Tibial artery (tissue), 4 donors: Measurements from ENCODE around the gene KRTAP5-2.
A peak's percentile ranks its signal among the peaks of the same experiment; 100 is the strongest.

Experiments used
- DNase-seq, 2 donors: peaks; one replicate each; pipeline ENCODE4 v3.0.0-alpha.2; 2019
- H3K27ac ChIP-seq, 2 donors: fragments of 200-600 bp; sonication (generic) in 1 of 2; 1 replicate in 1 of 2; 2 replicates in 1 of 2; pipeline ENCODE4 v1.5.1; 2018 to 2019; ENCODE audit warnings: mild to moderate bottlenecking in 1 of 2
- H3K27me3 ChIP-seq, 2 donors: fragments of 200-600 bp; sonication (generic) in 1 of 2; one replicate each; pipeline versions ENCODE4 v1.5.1 to v1.6.0; 2016 to 2019
- H3K36me3 ChIP-seq, 3 donors: fragments of 200-600 bp; sonication (generic) in 2 of 3; one replicate each; pipeline ENCODE4 v1.5.1; 2016 to 2019; ENCODE audit warnings: mild to moderate bottlenecking in 2 of 3
- H3K4me1 ChIP-seq, 4 donors: fragments of 200-600 bp; sonication (generic) in 2 of 4; 1 replicate in 3 of 4; 2 replicates in 1 of 4; pipeline ENCODE4 v1.5.1; 2016 to 2019
- H3K4me3 ChIP-seq, 2 donors: fragments of 200-600 bp; sonication (generic) in 1 of 2; 1 replicate in 1 of 2; 2 replicates in 1 of 2; pipeline ENCODE4 v1.5.1; 2018 to 2019; ENCODE audit warnings: mild to moderate bottlenecking in 2 of 2
- H3K9me3 ChIP-seq, 3 donors: fragments of 200-600 bp; sonication (generic) in 1 of 3; one replicate each; pipeline ENCODE4 v1.5.1; 2016 to 2019
- CTCF ChIP-seq, 2 experiments: fragments of 200-600 bp in 1 of 2; fragments of 450-650 bp in 1 of 2; IDR thresholded peaks; one replicate each; pipeline ENCODE4 v1.5.1; 2017 to 2019; ENCODE audit warnings: antibody characterized with exemption in 2 of 2, mild to moderate bottlenecking in 1 of 2, moderate library complexity in 1 of 2
- intact Hi-C: fragments of 100-400 bp; cut with DNase I; formaldehyde crosslinking; loops from one replicate; pipeline ENCODE4 v1.15.0; 2023; ENCODE audit warnings: low total_unique reads

Gene KRTAP5-2

DNA sequence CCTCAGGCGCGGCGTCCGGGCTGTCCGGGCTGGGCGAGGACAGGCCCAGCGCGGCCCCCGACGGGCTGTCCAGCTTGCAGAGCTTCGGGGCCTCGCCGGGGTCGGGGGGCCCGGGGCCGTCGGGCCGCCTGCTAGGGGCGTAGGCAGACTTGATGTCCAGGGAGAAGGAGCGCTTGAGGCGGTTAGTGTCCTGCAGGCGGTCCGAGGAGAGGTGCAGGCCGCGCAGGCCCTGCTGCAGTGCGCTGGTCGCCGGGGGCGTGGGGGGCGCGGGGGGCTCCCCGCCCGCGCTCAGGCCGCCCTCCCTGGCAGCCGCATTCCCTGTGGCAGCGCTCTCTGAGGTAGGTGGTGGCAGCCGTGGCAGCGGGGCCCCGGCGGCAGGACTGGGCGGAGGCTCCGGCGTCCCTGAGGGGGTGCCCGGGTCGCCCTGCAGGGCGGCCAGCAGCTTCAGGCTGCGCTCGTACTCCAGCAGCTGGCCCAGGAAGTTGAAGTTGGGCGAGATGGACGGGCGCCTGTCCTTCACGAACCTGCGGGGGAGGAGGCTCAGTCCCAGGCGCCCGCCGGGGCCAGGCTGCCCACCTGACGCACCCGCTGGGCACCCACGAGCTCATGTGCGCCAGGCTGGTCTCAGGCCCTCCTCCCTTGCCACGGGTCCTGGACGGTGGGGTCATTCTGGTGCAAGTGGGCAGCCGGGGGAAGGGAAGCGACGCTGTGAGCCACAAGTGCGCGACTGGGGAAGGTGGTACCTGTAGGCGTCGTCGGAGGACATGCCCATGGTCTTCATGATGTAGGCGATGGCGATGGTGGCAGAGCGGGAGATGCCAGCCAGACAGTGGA, 40.8 kb downstream of the KRTAP5-2 start:
- Histone ChIP-seq H3K27ac (peak overlapping the region; percentile 92 to 94), H3K4me3 (peak overlapping the region; percentile 15 to 41), H3K27me3 (no peaks in the 10 kb centered on the region), H3K4me1 (peaks cover 5 to 75% (median 62%) of the 10 kb centered on the region in 4 donors), H3K36me3 (peaks cover 10 to 41% (median 39%) of the 10 kb centered on the region in 3 donors), H3K9me3 (no peaks in the 10 kb centered on the region)
- no peak for TF ChIP-seq CTCF (IDR thresholded peaks at IDR 0.05)
- intact Hi-C loops, result no loop called here
- DNase-seq, result peak in 1 of 2 donors; percentile 72

- Histone ChIP-seq H3K27me3 (no peaks in the 10 kb centered on the region), H3K9me3 (no peaks in the 10 kb centered on the region), H3K4me3 (no peak overlapping the region), H3K4me1 (peaks cover 5 to 79% (median 65%) of the 10 kb centered on the region in 4 donors), H3K27ac (peak overlapping the region in 1 of 2 donors; percentile 50), H3K36me3 (peaks cover 10 to 32% (median 31%) of the 10 kb centered on the region in 3 donors)
- intact Hi-C loops, result no loop called here
- TF ChIP-seq CTCF (IDR thresholded peaks at IDR 0.05), result no peak
- DNase-seq, result no peak
Observed at GRCh38 chr11:1556278-1556902, 41.7 kb downstream of the KRTAP5-2 start.

- Histone ChIP-seq H3K27ac (peak overlapping the region in 1 of 2 donors; percentile 50), H3K4me3 (no peak overlapping the region), H3K4me1 (peaks cover 5 to 77% (median 65%) of the 10 kb centered on the region in 4 donors), H3K9me3 (no peaks in the 10 kb centered on the region), H3K36me3 (peaks cover 7 to 26% (median 24%) of the 10 kb centered on the region in 3 donors), H3K27me3 (no peaks in the 10 kb centered on the region)
- TF ChIP-seq CTCF (IDR thresholded peaks at IDR 0.05), result no peak
- DNase-seq, result peak in 1 of 2 donors; percentile 13
- intact Hi-C loops, result no loop called here
Observed at GRCh38 chr11:1555713-1556153, 42.4 kb downstream of the KRTAP5-2 start.

- peaks cover 3 to 71% (median 60%) of the 10 kb centered on the region in 4 donors for H3K4me1 ChIP-seq
- TF ChIP-seq CTCF (IDR thresholded peaks at IDR 0.05), result no peak
- peaks cover 7 to 20% (median 19%) of the 10 kb centered on the region in 3 donors for H3K36me3 ChIP-seq
- H3K27ac ChIP-seq, result peak overlapping the region in 1 of 2 donors; percentile 50
- intact Hi-C loops, result no loop called here
- H3K9me3 ChIP-seq, result no peaks in the 10 kb centered on the region
- no peaks in the 10 kb centered on the region for H3K27me3 ChIP-seq
- no peak overlapping the region for H3K4me3 ChIP-seq
- no peak for DNase-seq
Observed at GRCh38 chr11:1554981-1555712, 42.9 kb downstream of the KRTAP5-2 start.

- Histone ChIP-seq H3K4me1 (peaks cover 0 to 65% (median 50%) of the 10 kb centered on the region in 4 donors), H3K27ac (peak overlapping the region; percentile 42 to 67), H3K9me3 (no peaks in the 10 kb centered on the region), H3K4me3 (no peak overlapping the region), H3K27me3 (no peaks in the 10 kb centered on the region), H3K36me3 (peaks cover 7 to 19% (median 19%) of the 10 kb centered on the region in 3 donors)
- intact Hi-C loops, result no loop called here
- no peak for TF ChIP-seq CTCF (IDR thresholded peaks at IDR 0.05)
- DNase-seq, result peak; percentile 19 to 89
Observed at GRCh38 chr11:1553808-1554594, 44.1 kb downstream of the KRTAP5-2 start.
